OCI-LY3 (cell line): ENCODE measurements around the gene BMERB1.
"Not testable (repeated sequence)": the region's sequence is repeated elsewhere in the genome, so short reads cannot be mapped to it uniquely, and the experiment has no call there.

ENCODE experiments used
- CTCF ChIP-seq: fragments of 200-600, 300-600 bp; sonication (generic); IDR thresholded peaks from 2 replicates; pipeline ENCODE4 v1.5.1; 2014; ENCODE audit warnings: antibody characterized with exemption, low read length, low read depth
- EZH2phosphoT487 ChIP-seq: fragments of 200-600 bp; shearing (Covaris generic); IDR thresholded peaks from 2 replicates; pipeline ENCODE4 v1.6.1; 2018; ENCODE audit warnings: antibody characterized with exemption, mixed run types, low read depth

DNA sequence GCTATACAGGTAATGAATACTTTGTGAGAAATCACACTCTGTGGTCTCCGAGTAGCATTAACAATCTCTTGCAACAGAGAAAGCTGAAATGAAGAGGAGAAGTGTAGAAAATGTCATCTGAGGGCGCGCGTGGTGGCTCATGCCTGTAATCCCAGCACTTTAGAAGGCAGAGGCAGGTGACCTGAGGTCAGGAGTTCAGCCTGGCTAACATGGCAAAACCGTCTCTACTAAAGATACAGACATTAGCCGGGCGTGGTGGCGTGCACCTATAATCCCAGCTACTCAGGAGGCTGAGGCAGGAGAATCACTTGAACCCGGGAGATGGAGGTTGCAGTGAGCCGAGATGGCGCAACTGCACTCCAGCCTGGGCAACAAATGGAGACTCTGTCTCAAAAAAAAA is 20.5 kb downstream of the BMERB1 start:
- TF ChIP-seq CTCF, EZH2phosphoT487: not testable (repeated sequence)
